HEK293 (cell line): Measurements from ENCODE around the gene PPARD.

Experiments
- CTCF ChIA-PET: fragments of 350-600 bp; formaldehyde crosslinking; extraction: SDS; loops from one replicate; lab custom pipeline; 2021; ENCODE audit warnings: antibody characterized with exemption; lab: Yijun Ruan, JAX
- POLR2A ChIA-PET: fragments of 300-600 bp; formaldehyde crosslinking; extraction: SDS; loops from one replicate; lab custom pipeline; 2020; ENCODE audit warnings: antibody characterized with exemption, inconsistent platforms; lab: Yijun Ruan, JAX
- H3K27ac ChIP-seq: fragments of 200-500 bp; sonication (Bioruptor generic); 2 replicates; pipeline ENCODE4 v1.5.1; 2014; ENCODE audit warnings: low read depth, low read length, control low read depth, inconsistent platforms; ENCODE audit errors: extremely low read depth
- H3K36me3 ChIP-seq, 2 experiments: fragments of 200-500 bp in 1 of 2; sonication (Bioruptor generic) in 1 of 2; 1 replicate in 1 of 2; 2 replicates in 1 of 2; pipeline ENCODE4 v1.5.1; 2014 to 2017; ENCODE audit warnings: inconsistent platforms in 2 of 2, low read length in 2 of 2; ENCODE audit not compliant: control insufficient read depth in 2 of 2, insufficient read depth in 1 of 2
- H3K4me1 ChIP-seq: fragments of 200-500 bp; sonication (Bioruptor generic); 2 replicates; pipeline ENCODE4 v1.5.1; 2014; ENCODE audit warnings: mild to moderate bottlenecking, low read length, inconsistent platforms; ENCODE audit not compliant: control insufficient read depth, insufficient read depth
- H3K4me3 ChIP-seq: 2 replicates; pipeline ENCODE4 v1.5.1; 2011; ENCODE audit warnings: low read depth, mild to moderate bottlenecking, control low read depth, low read length, moderate library complexity
- H3K9me3 ChIP-seq: fragments of 200-500 bp; sonication (Bioruptor generic); 2 replicates; pipeline ENCODE4 v1.5.1; 2014; ENCODE audit warnings: low read depth, low read length, inconsistent platforms; ENCODE audit not compliant: control insufficient read depth, insufficient read depth
- ATF2 ChIP-seq: fragments of 450-650 bp; formaldehyde crosslinking; IDR thresholded peaks from 2 replicates; pipeline ENCODE4 v1.5.1; 2016; ENCODE audit warnings: missing biosample characterization, missing genetic modification characterization, low read depth
- EGR2 ChIP-seq: fragments of 450-650 bp; formaldehyde crosslinking; IDR thresholded peaks from 2 replicates; pipeline ENCODE4 v1.5.1; 2016; ENCODE audit warnings: low read depth, missing biosample characterization, missing genetic modification characterization
- GLIS1 ChIP-seq: fragments of 450-650 bp; formaldehyde crosslinking; IDR thresholded peaks from 2 replicates; pipeline ENCODE4 v1.5.1; 2016; ENCODE audit warnings: missing biosample characterization, missing genetic modification characterization
- IKZF3 ChIP-seq: fragments of 450-650 bp; IDR thresholded peaks from 2 replicates; pipeline ENCODE4 v1.5.0; 2018; ENCODE audit warnings: missing biosample characterization, mild to moderate bottlenecking, missing genetic modification characterization, moderate library complexity
- SALL2 ChIP-seq: fragments of 450-650 bp; formaldehyde crosslinking; IDR thresholded peaks from 2 replicates; pipeline ENCODE4 v1.5.0; 2017; ENCODE audit warnings: missing biosample characterization, mild to moderate bottlenecking, missing genetic modification characterization, borderline replicate concordance
- SCRT1 ChIP-seq: fragments of 450-650 bp; formaldehyde crosslinking; IDR thresholded peaks from 2 replicates; pipeline ENCODE4 v1.5.1; 2016; ENCODE audit warnings: missing biosample characterization, missing genetic modification characterization, borderline replicate concordance
- SCRT2 ChIP-seq: fragments of 450-650 bp; formaldehyde crosslinking; IDR thresholded peaks from 2 replicates; pipeline ENCODE4 v1.5.1; 2016; ENCODE audit warnings: missing biosample characterization, missing genetic modification characterization
- SP3 ChIP-seq: fragments of 450-650 bp; formaldehyde crosslinking; IDR thresholded peaks from 2 replicates; pipeline ENCODE4 v1.5.1; 2016; ENCODE audit warnings: missing biosample characterization, missing genetic modification characterization
- ZBTB20 ChIP-seq: fragments of 450-650 bp; formaldehyde crosslinking; IDR thresholded peaks from 2 replicates; pipeline ENCODE4 v1.5.1; 2016; ENCODE audit warnings: missing biosample characterization, missing genetic modification characterization
- ZBTB44 ChIP-seq: fragments of 450-650 bp; IDR thresholded peaks from 2 replicates; pipeline ENCODE4 v1.5.1; 2018; ENCODE audit warnings: missing biosample characterization, mild to moderate bottlenecking, missing genetic modification characterization
- ZBTB48 ChIP-seq: fragments of 450-650 bp; formaldehyde crosslinking; IDR thresholded peaks from 2 replicates; pipeline ENCODE4 v1.5.1; 2016; ENCODE audit warnings: missing biosample characterization, missing genetic modification characterization
- ZFHX2 ChIP-seq: fragments of 450-650 bp; formaldehyde crosslinking; conservative IDR thresholded peaks from 2 replicates; pipeline ENCODE4 v1.5.1; 2016; ENCODE audit warnings: missing biosample characterization, missing genetic modification characterization
- ZFP3 ChIP-seq: fragments of 450-650 bp; formaldehyde crosslinking; IDR thresholded peaks from 2 replicates; pipeline ENCODE4 v1.5.1; 2016; ENCODE audit warnings: low read depth, missing biosample characterization, missing genetic modification characterization
- ZIC2 ChIP-seq: fragments of 450-650 bp; formaldehyde crosslinking; IDR thresholded peaks from 2 replicates; pipeline ENCODE4 v1.5.1; 2016; ENCODE audit warnings: missing biosample characterization, missing genetic modification characterization
- ZNF133 ChIP-seq: fragments of 450-650 bp; formaldehyde crosslinking; IDR thresholded peaks from 2 replicates; pipeline ENCODE4 v1.5.1; 2016; ENCODE audit warnings: missing biosample characterization, missing genetic modification characterization
- ZNF138 ChIP-seq: fragments of 450-650 bp; formaldehyde crosslinking; IDR thresholded peaks from 2 replicates; pipeline ENCODE4 v1.5.1; 2016; ENCODE audit warnings: missing biosample characterization, missing genetic modification characterization, borderline replicate concordance
- ZNF155 ChIP-seq: fragments of 450-650 bp; formaldehyde crosslinking; IDR thresholded peaks from 2 replicates; pipeline ENCODE4 v1.5.1; 2016; ENCODE audit warnings: missing biosample characterization, missing genetic modification characterization
- ZNF18 ChIP-seq: fragments of 450-650 bp; formaldehyde crosslinking; IDR thresholded peaks from 2 replicates; pipeline ENCODE4 v1.5.1; 2016; ENCODE audit warnings: missing biosample characterization, missing genetic modification characterization
- ZNF2 ChIP-seq: fragments of 450-650 bp; formaldehyde crosslinking; IDR thresholded peaks from 2 replicates; pipeline ENCODE4 v1.5.1; 2016; ENCODE audit warnings: missing biosample characterization, missing genetic modification characterization
- ZNF274 ChIP-seq, 2 experiments: fragments of 200-500 bp in 1 of 2; fragments of 450-650 bp in 1 of 2; sonication (Bioruptor generic) in 1 of 2; formaldehyde crosslinking in 1 of 2; IDR thresholded peaks; 2 replicates each; pipeline versions ENCODE4 v1.5.1 to v1.6.1; 2014 to 2016; ENCODE audit warnings: borderline replicate concordance in 1 of 2, inconsistent platforms in 1 of 2, low read length in 1 of 2, missing biosample characterization in 1 of 2, missing genetic modification characterization in 1 of 2
- ZNF366 ChIP-seq: fragments of 450-650 bp; formaldehyde crosslinking; conservative IDR thresholded peaks from 2 replicates; pipeline ENCODE4 v1.5.1; 2016; ENCODE audit warnings: missing biosample characterization, missing genetic modification characterization
- ZNF37A ChIP-seq: fragments of 450-650 bp; IDR thresholded peaks from 2 replicates; pipeline ENCODE4 v1.5.1; 2018; ENCODE audit warnings: missing biosample characterization, missing genetic modification characterization
- ZNF416 ChIP-seq: fragments of 450-650 bp; formaldehyde crosslinking; IDR thresholded peaks from 2 replicates; pipeline ENCODE4 v1.5.1; 2016; ENCODE audit warnings: missing biosample characterization, missing genetic modification characterization
- ZNF521 ChIP-seq: fragments of 450-650 bp; formaldehyde crosslinking; IDR thresholded peaks from 2 replicates; pipeline ENCODE4 v1.5.1; 2017; ENCODE audit warnings: missing biosample characterization, mild to moderate bottlenecking, missing genetic modification characterization
- ZNF571 ChIP-seq: fragments of 450-650 bp; formaldehyde crosslinking; IDR thresholded peaks from 2 replicates; pipeline ENCODE4 v1.5.0; 2017; ENCODE audit warnings: missing biosample characterization, missing genetic modification characterization
- ZNF664 ChIP-seq: fragments of 450-650 bp; formaldehyde crosslinking; IDR thresholded peaks from 2 replicates; pipeline ENCODE4 v1.5.1; 2016; ENCODE audit warnings: missing biosample characterization, missing genetic modification characterization
- ZNF76 ChIP-seq: fragments of 450-650 bp; formaldehyde crosslinking; IDR thresholded peaks from 2 replicates; pipeline ENCODE4; 2016; ENCODE audit warnings: low read depth, missing biosample characterization, missing genetic modification characterization, borderline replicate concordance
- ZSCAN16 ChIP-seq: fragments of 450-650 bp; formaldehyde crosslinking; IDR thresholded peaks from 2 replicates; pipeline ENCODE4 v1.5.1; 2016; ENCODE audit warnings: missing biosample characterization, missing genetic modification characterization
- ZXDB ChIP-seq: fragments of 450-650 bp; formaldehyde crosslinking; IDR thresholded peaks from 2 replicates; pipeline ENCODE4 v1.5.1; 2016; ENCODE audit warnings: missing biosample characterization, missing genetic modification characterization

The PPARD gene

GRCh38 chr6:35392111-35392702, 49.8 kb downstream of the PPARD start:
- ChIA-PET CTCF (interaction anchor here (0.7 to 2.1 kb wide), 3 partner anchors 23 to 75 kb away, joined by 3 to 10 read pairs (median 4); no protein-coding TSS in a partner anchor), POLR2A (no interaction called here)
- no peaks in the 10 kb centered on the region for H3K9me3 ChIP-seq
- peaks cover 4% of the 10 kb centered on the region; the same call in 1 of the 2 replicates for H3K4me1 ChIP-seq
- no peak overlapping the region for H3K4me3 ChIP-seq
- no peak overlapping the region for H3K27ac ChIP-seq
- no peaks in the 10 kb centered on the region for H3K36me3 ChIP-seq
- 0 out of 2 replicates have a peak, but pooled peaks have one; percentile 12 for TF ChIP-seq ZBTB20 (tag by site-specific recombination)
- no peak for TF ChIP-seq ATF2 (tag by site-specific recombination)
- no peak for TF ChIP-seq ZBTB48
- TF ChIP-seq ZNF274 (IDR thresholded peaks at IDR 0.05; ENCODE audit: low read length), result no peak
- no peak for TF ChIP-seq ZNF274 (tag by site-specific recombination; IDR thresholded peaks at IDR 0.05; ENCODE audit: borderline replicate concordance)
- no peak for TF ChIP-seq ZNF571 (tag by site-specific recombination)
- TF ChIP-seq SCRT1 (tag by site-specific recombination), result no peak
- TF ChIP-seq ZNF416 (tag by site-specific recombination), result no peak
- TF ChIP-seq ZNF155 (tag by site-specific recombination), result no peak
- TF ChIP-seq ZSCAN16 (tag by site-specific recombination), result no peak
- no peak for TF ChIP-seq ZXDB
- TF ChIP-seq ZNF366, result no peak
- TF ChIP-seq ZNF133 (tag by site-specific recombination), result no peak
- TF ChIP-seq ZNF664, result no peak
- TF ChIP-seq ZNF18 (tag by site-specific recombination), result no peak
- TF ChIP-seq ZNF76, result no peak
- TF ChIP-seq ZIC2 (tag by site-specific recombination), result peak; percentile 70; the same call in 1 of the 2 replicates
- peak; percentile 27; the same call in 1 of the 2 replicates for TF ChIP-seq GLIS1
- TF ChIP-seq SALL2 (tag by site-specific recombination), result no peak
- no peak for TF ChIP-seq ZNF37A (tag by site-specific recombination)
- no peak for TF ChIP-seq IKZF3 (tag by site-specific recombination)
- TF ChIP-seq ZFHX2 (tag by site-specific recombination), result peak; percentile 63
- peak; percentile 24; the same call in 1 of the 2 replicates for TF ChIP-seq EGR2 (tag by site-specific recombination)
- TF ChIP-seq ZNF138 (tag by site-specific recombination), result no peak
- TF ChIP-seq ZNF2 (tag by site-specific recombination), result no peak
- TF ChIP-seq ZNF521 (tag by site-specific recombination), result no peak
- peak; percentile 83 for TF ChIP-seq ZBTB44 (tag by site-specific recombination)
- no peak for TF ChIP-seq ZFP3 (tag by site-specific recombination)
- TF ChIP-seq SCRT2 (tag by site-specific recombination), result no peak
- TF ChIP-seq SP3 (tag by site-specific recombination), result no peak
- TF ChIP-seq, all 188 proteins: peak for 6
